ENCODE results near the gene ZNF428.
A peak's percentile ranks its signal among the peaks of the same experiment; 100 is the strongest.

ZNF428 gene

GRCh38 chr19:43595605-43595998, 23.8 kb downstream of the ZNF428 start:
- Histone ChIP-seq H4K91ac (ENCODE audit: low read depth, low read length) (peak overlapping the region; percentile 50), H2AFZ (ENCODE audit: insufficient read depth, low read length, poor library complexity) (peak overlapping the region; percentile 32), H3K27ac (ENCODE audit: low read depth, low read length) (peak overlapping the region; percentile 48), H3K79me2 (ENCODE audit: control insufficient read depth, insufficient read depth, low read length, poor library complexity) (peaks cover 9% of the 10 kb centered on the region), H3K79me1 (ENCODE audit: low read length) (peaks cover 13% of the 10 kb centered on the region), H3K4me2 (ENCODE audit: low read length) (peak overlapping the region; percentile 84), H3K4me1 (ENCODE audit: control insufficient read depth in 1 of 2, insufficient read depth in 2 of 2, low read length in 2 of 2) (peaks cover 9 to 12% of the 10 kb centered on the region in 2 experiments), H3K4me3 (ENCODE audit: low read depth, low read length) (peak overlapping the region; percentile 75), H2BK5ac (ENCODE audit: low read depth, low read length, poor library complexity) (peak overlapping the region; percentile 36), H2BK120ac (ENCODE audit: insufficient read depth, low read length, poor library complexity) (peak overlapping the region; percentile 47), H4K8ac (ENCODE audit: low read depth, low read length) (peak overlapping the region; percentile 74), H3K36me3 (ENCODE audit: control insufficient read depth in 1 of 2, insufficient read depth in 2 of 2, low read length in 2 of 2) (peaks cover 46 to 48% of the 10 kb centered on the region in 2 experiments), H3K23ac (ENCODE audit: low read length) (no peak overlapping the region), H4K12ac (ENCODE audit: low read depth, low read length) (peak overlapping the region; percentile 46), H3K4ac (ENCODE audit: low read depth, low read length) (peak overlapping the region; percentile 84), H2AK5ac (ENCODE audit: low read length) (peak overlapping the region; percentile 85), H3K9me3 (ENCODE audit: insufficient read depth, low read depth, low read length) (peaks cover 3% of the 10 kb centered on the region), H2BK12ac (ENCODE audit: low read length) (no peak overlapping the region), H3K18ac (ENCODE audit: low read length) (no peak overlapping the region), H3K27me3 (ENCODE audit: insufficient read depth, low read length) (no peaks in the 10 kb centered on the region), H3K9ac (ENCODE audit: low read length) (peak overlapping the region; percentile 77), H3K14ac (ENCODE audit: low read length) (peak overlapping the region; percentile 84)
- no peak for DNase-seq
- WGBS (ENCODE audit: extremely low coverage, insufficient coverage, insufficient read length), result no CpG with 5 or more reads among the region's 18 CpGs

- H2BK12ac ChIP-seq (ENCODE audit: low read length), result peak overlapping the region; percentile 48
- no CpG with 5 or more reads among the region's 64 CpGs for WGBS (ENCODE audit: extremely low coverage, insufficient coverage, insufficient read length)
- peak overlapping the region; percentile 36 for H2BK5ac ChIP-seq (ENCODE audit: low read depth, low read length, poor library complexity)
Observed at GRCh38 chr19:43594710-43595604, 24.5 kb downstream of the ZNF428 start.

GRCh38 chr19:43594081-43594697, 25.2 kb downstream of the ZNF428 start:
- no CpG with 5 or more reads among the region's 10 CpGs for WGBS (ENCODE audit: extremely low coverage, insufficient coverage, insufficient read length)
- Histone ChIP-seq H4K91ac (ENCODE audit: low read depth, low read length) (no peak overlapping the region), H2AK5ac (ENCODE audit: low read length) (no peak overlapping the region), H4K12ac (ENCODE audit: low read depth, low read length) (no peak overlapping the region), H3K79me2 (ENCODE audit: control insufficient read depth, insufficient read depth, low read length, poor library complexity) (peaks cover 9% of the 10 kb centered on the region), H3K4me2 (ENCODE audit: low read length) (peak overlapping the region; percentile 84), H3K23ac (ENCODE audit: low read length) (no peak overlapping the region), H2BK12ac (ENCODE audit: low read length) (no peak overlapping the region), H3K9me3 (ENCODE audit: insufficient read depth, low read depth, low read length) (peaks cover 3% of the 10 kb centered on the region), H2AFZ (ENCODE audit: insufficient read depth, low read length, poor library complexity) (no peak overlapping the region), H2BK120ac (ENCODE audit: insufficient read depth, low read length, poor library complexity) (no peak overlapping the region), H4K8ac (ENCODE audit: low read depth, low read length) (no peak overlapping the region), H3K4ac (ENCODE audit: low read depth, low read length) (peak overlapping the region; percentile 43), H3K36me3 (ENCODE audit: control insufficient read depth in 1 of 2, insufficient read depth in 2 of 2, low read length in 2 of 2) (peaks cover 45 to 56% of the 10 kb centered on the region in 2 experiments), H3K27ac (ENCODE audit: low read depth, low read length) (no peak overlapping the region), H2BK5ac (ENCODE audit: low read depth, low read length, poor library complexity) (no peak overlapping the region), H3K4me1 (ENCODE audit: control insufficient read depth in 1 of 2, insufficient read depth in 2 of 2, low read length in 2 of 2) (peaks cover 9 to 12% of the 10 kb centered on the region in 2 experiments), H3K9ac (ENCODE audit: low read length) (no peak overlapping the region), H3K79me1 (ENCODE audit: low read length) (peaks cover 13% of the 10 kb centered on the region), H3K14ac (ENCODE audit: low read length) (no peak overlapping the region), H3K4me3 (ENCODE audit: low read depth, low read length) (no peak overlapping the region), H3K27me3 (ENCODE audit: insufficient read depth, low read length) (no peaks in the 10 kb centered on the region), H3K18ac (ENCODE audit: low read length) (no peak overlapping the region)
- no peak for DNase-seq

More at GRCh38 chr19:43594710-43595604, 24.5 kb downstream of the ZNF428 start:
- peak overlapping the region; percentile 96 for H3K18ac ChIP-seq (ENCODE audit: low read length)
- H2AK5ac ChIP-seq (ENCODE audit: low read length), result peak overlapping the region; percentile 85
- peak overlapping the region; percentile 75 for H3K4me3 ChIP-seq (ENCODE audit: low read depth, low read length)
- DNase-seq, result peak; percentile 77 to 85
- H2BK120ac ChIP-seq (ENCODE audit: insufficient read depth, low read length, poor library complexity), result peak overlapping the region; percentile 47
- H3K9ac ChIP-seq (ENCODE audit: low read length), result peak overlapping the region; percentile 77
- H3K27me3 ChIP-seq (ENCODE audit: insufficient read depth, low read length), result no peaks in the 10 kb centered on the region
- H2AFZ ChIP-seq (ENCODE audit: insufficient read depth, low read length, poor library complexity), result peak overlapping the region; percentile 32
- H3K79me2 ChIP-seq (ENCODE audit: control insufficient read depth, insufficient read depth, low read length, poor library complexity), result peaks cover 9% of the 10 kb centered on the region
- H4K8ac ChIP-seq (ENCODE audit: low read depth, low read length), result peak overlapping the region; percentile 74
- peaks cover 13% of the 10 kb centered on the region for H3K79me1 ChIP-seq (ENCODE audit: low read length)
- H3K4me2 ChIP-seq (ENCODE audit: low read length), result peak overlapping the region; percentile 84
- peaks cover 3% of the 10 kb centered on the region for H3K9me3 ChIP-seq (ENCODE audit: insufficient read depth, low read depth, low read length)
- H3K14ac ChIP-seq (ENCODE audit: low read length), result peak overlapping the region; percentile 84
- H3K4ac ChIP-seq (ENCODE audit: low read depth, low read length), result peak overlapping the region; percentile 84
- H4K12ac ChIP-seq (ENCODE audit: low read depth, low read length), result peak overlapping the region; percentile 47
- peaks cover 48 to 54% of the 10 kb centered on the region in 2 experiments for H3K36me3 ChIP-seq (ENCODE audit: control insufficient read depth in 1 of 2, insufficient read depth in 2 of 2, low read length in 2 of 2)
- no peak overlapping the region for H3K23ac ChIP-seq (ENCODE audit: low read length)
- H3K4me1 ChIP-seq (ENCODE audit: control insufficient read depth in 1 of 2, insufficient read depth in 2 of 2, low read length in 2 of 2), result peaks cover 9 to 12% of the 10 kb centered on the region in 2 experiments
- H3K27ac ChIP-seq (ENCODE audit: low read depth, low read length), result peak overlapping the region; percentile 48
- H4K91ac ChIP-seq (ENCODE audit: low read depth, low read length), result peak overlapping the region; percentile 50

- no peak for DNase-seq
- H3K9me3 ChIP-seq (ENCODE audit: insufficient read depth, low read depth, low read length), result peaks cover 3% of the 10 kb centered on the region
- H3K23ac ChIP-seq (ENCODE audit: low read length), result no peak overlapping the region
- no peak overlapping the region for H2AFZ ChIP-seq (ENCODE audit: insufficient read depth, low read length, poor library complexity)
- no peak overlapping the region for H4K8ac ChIP-seq (ENCODE audit: low read depth, low read length)
- no peak overlapping the region for H2BK5ac ChIP-seq (ENCODE audit: low read depth, low read length, poor library complexity)
- no peak overlapping the region for H2BK120ac ChIP-seq (ENCODE audit: insufficient read depth, low read length, poor library complexity)
- WGBS (ENCODE audit: extremely low coverage, insufficient coverage, insufficient read length), result no CpG with 5 or more reads among the region's 37 CpGs
- no peak overlapping the region for H2BK12ac ChIP-seq (ENCODE audit: low read length)
- H4K12ac ChIP-seq (ENCODE audit: low read depth, low read length), result no peak overlapping the region
- no peak overlapping the region for H4K91ac ChIP-seq (ENCODE audit: low read depth, low read length)
- H3K36me3 ChIP-seq (ENCODE audit: control insufficient read depth in 1 of 2, insufficient read depth in 2 of 2, low read length in 2 of 2), result peaks cover 37 to 51% of the 10 kb centered on the region in 2 experiments
- H3K4me1 ChIP-seq (ENCODE audit: control insufficient read depth in 1 of 2, insufficient read depth in 2 of 2, low read length in 2 of 2), result peaks cover 9 to 12% of the 10 kb centered on the region in 2 experiments
- H3K4me3 ChIP-seq (ENCODE audit: low read depth, low read length), result no peak overlapping the region
- H3K79me2 ChIP-seq (ENCODE audit: control insufficient read depth, insufficient read depth, low read length, poor library complexity), result peaks cover 9% of the 10 kb centered on the region
- no peak overlapping the region for H3K9ac ChIP-seq (ENCODE audit: low read length)
- H3K79me1 ChIP-seq (ENCODE audit: low read length), result peaks cover 13% of the 10 kb centered on the region
- no peaks in the 10 kb centered on the region for H3K27me3 ChIP-seq (ENCODE audit: insufficient read depth, low read length)
- H3K14ac ChIP-seq (ENCODE audit: low read length), result no peak overlapping the region
- H3K18ac ChIP-seq (ENCODE audit: low read length), result no peak overlapping the region
- no peak overlapping the region for H3K4ac ChIP-seq (ENCODE audit: low read depth, low read length)
- H2AK5ac ChIP-seq (ENCODE audit: low read length), result no peak overlapping the region
- no peak overlapping the region for H3K27ac ChIP-seq (ENCODE audit: low read depth, low read length)
- H3K4me2 ChIP-seq (ENCODE audit: low read length), result no peak overlapping the region
Observed at GRCh38 chr19:43592800-43593350, 26.6 kb downstream of the ZNF428 start.

Measured in trophoblast cell (in vitro differentiated cells and primary cell).